ENCODE data around the gene PPA2.

- TF ChIP-seq POLR2A (IDR thresholded peaks at IDR 0.05), result no peak
- no peak for TF ChIP-seq CTCF (IDR thresholded peaks at IDR 0.05)
- TF ChIP-seq POLR2AphosphoS5 (IDR thresholded peaks at IDR 0.05), result no peak
These were observed 99.8 kb downstream of the PPA2 start for GRCh38 chr4:105374071-105374470.

All from upper lobe of left lung (tissue), 4 donors.